OCI-M2 (cell line): ENCODE data around the gene CDCP1.
"Not testable (repeated sequence)": the region's sequence is repeated elsewhere in the genome, so short reads cannot be mapped to it uniquely, and the experiment has no call there.

Experiments
- DNase-seq: peaks from one replicate; lab custom pipeline; 2025; ENCODE audit not compliant: unreplicated experiment; lab: John Stamatoyannopoulos, UW

CDCP1 gene

GRCh38 chr3:45088543-45089358, 57.4 kb downstream of the CDCP1 start:
- DNase-seq, result no peak

GRCh38 chr3:45087155-45087554, 59.0 kb downstream of the CDCP1 start:
- DNase-seq, result no peak

- DNase-seq, result no peak
Observed at GRCh38 chr3:45084820-45085816, 61.1 kb downstream of the CDCP1 start.

GRCh38 chr3:45084361-45084760, 61.8 kb downstream of the CDCP1 start:
- DNase-seq, result no peak

GRCh38 chr3:45083023-45083422, 63.2 kb downstream of the CDCP1 start:
- no peak for DNase-seq

GRCh38 chr3:45082142-45082538, 64.0 kb downstream of the CDCP1 start:
- no peak for DNase-seq

GRCh38 chr3:45081506-45082141, 64.6 kb downstream of the CDCP1 start:
- no peak for DNase-seq

- DNase-seq, result no peak
Observed at GRCh38 chr3:45080824-45081223, 65.4 kb downstream of the CDCP1 start.

GRCh38 chr3:45079715-45080114, 66.5 kb downstream of the CDCP1 start:
- DNase-seq, result no peak

GRCh38 chr3:45078910-45079522, 67.2 kb downstream of the CDCP1 start:
- no peak for DNase-seq

- not testable (repeated sequence) for DNase-seq
Observed at GRCh38 chr3:45078256-45078655, 67.9 kb downstream of the CDCP1 start.

GRCh38 chr3:45075821-45076625, 70.2 kb downstream of the CDCP1 start:
- no peak for DNase-seq

- no peak for DNase-seq
Observed at GRCh38 chr3:45071075-45071474, 75.1 kb downstream of the CDCP1 start.

GRCh38 chr3:45067941-45068340, 78.2 kb downstream of the CDCP1 start:
- DNase-seq, result no peak

- DNase-seq, result no peak
Observed at GRCh38 chr3:45067486-45067885, 78.7 kb downstream of the CDCP1 start.

- no peak for DNase-seq
Observed at GRCh38 chr3:45066109-45066801, 79.9 kb downstream of the CDCP1 start.

- DNase-seq, result no peak
Observed at GRCh38 chr3:45065373-45065720, 80.8 kb downstream of the CDCP1 start.

- DNase-seq, result no peak
Observed at GRCh38 chr3:45064512-45065372, 81.4 kb downstream of the CDCP1 start.

GRCh38 chr3:45062697-45063070, 83.5 kb downstream of the CDCP1 start:
- no peak for DNase-seq
